HG03558 (cell line): ENCODE data around the gene MC4R.
"Not testable (repeated sequence)": the region's sequence is repeated elsewhere in the genome, so short reads cannot be mapped to it uniquely, and the experiment has no call there.

Experiments
- ATAC-seq: cut with Tn5 transposase; IDR thresholded peaks from one replicate; pipeline ENCODE4 v1.9.1; 2021; ENCODE audit warnings: moderate number of reproducible peaks; ENCODE audit not compliant: unreplicated experiment; ENCODE audit errors: extremely low read depth

The MC4R gene

DNA sequence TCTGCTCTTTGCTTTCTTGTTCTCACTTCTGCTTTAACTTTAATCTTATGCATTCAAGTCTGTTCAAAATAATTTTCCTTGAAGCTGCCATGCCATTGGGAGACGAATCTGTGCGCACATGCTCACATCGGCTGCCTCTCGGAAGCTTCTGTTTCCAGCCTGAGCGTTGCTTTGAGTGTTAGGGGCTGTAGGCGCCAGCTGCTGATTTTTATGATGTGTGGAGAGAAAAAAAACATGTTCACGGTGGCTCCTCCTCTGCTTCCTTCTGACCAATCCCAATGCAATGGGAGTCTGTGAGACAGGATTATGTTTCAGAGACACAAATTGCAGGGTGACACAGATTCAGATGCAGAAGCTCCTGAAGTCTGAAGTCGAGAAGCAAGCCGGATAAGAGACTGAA, at the start of gene MC4R:
Gene MC4R (minus strand): TSS at position 180 of the 400 bp plus-strand sequence. CDS start 426 bp downstream, outside the sequence.
- no peak for ATAC-seq

DNA sequence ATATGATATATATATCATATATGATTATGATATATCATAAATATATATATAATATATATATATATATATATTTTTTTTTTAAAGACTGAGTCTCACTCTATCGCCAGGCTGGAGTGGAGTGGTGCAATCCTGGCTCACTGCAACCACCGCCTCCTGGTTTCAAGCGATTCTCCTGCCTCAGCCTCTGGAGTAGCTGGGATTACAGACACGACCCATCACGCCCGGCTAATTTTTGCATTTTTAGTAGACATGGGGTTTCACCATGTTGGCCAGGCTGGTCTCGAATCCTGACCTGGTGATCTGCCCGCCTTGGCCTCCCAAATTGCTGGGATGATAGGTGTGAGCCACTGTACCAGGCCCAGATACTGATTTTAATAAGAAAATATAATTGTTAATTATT, 49.7 kb upstream of the MC4R start:
- not testable (repeated sequence) for ATAC-seq

DNA sequence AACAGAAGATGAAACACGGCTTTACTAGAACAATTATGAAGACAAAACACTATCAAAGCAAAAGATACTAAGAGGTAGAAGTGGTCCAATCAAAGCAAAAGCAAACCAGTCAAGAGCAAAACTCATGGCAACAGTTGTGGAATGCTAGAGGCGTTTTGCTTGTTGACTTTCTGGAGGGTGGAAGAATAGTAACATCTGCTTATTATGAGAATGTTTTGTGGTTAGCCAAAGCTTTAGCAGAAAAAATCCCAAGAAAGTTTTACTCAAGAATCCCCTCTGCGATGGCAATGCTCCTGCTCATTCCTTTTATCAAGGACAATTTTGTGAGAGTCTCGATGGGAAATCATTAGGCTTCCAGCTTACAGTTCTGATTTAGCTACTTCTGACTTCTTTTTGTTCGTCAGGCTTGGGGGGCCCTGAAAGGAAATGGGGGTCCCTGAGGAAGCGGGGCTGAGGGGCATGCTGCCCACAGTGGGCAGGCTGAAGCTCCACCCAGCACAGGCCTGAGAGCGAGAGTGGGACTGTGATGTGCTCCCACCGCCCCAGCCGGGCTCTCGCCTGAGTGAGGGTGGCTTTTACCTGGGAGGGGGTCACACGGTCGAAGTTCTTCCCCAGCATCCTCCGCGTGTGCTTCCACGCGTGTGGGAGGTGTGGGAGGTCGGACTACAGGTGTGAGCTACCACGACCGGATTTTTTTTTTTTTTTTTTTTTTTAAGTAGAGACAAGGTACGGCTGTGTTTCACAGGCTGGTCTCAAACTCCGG, 49.0 kb upstream of the MC4R start:
- no peak for ATAC-seq

DNA sequence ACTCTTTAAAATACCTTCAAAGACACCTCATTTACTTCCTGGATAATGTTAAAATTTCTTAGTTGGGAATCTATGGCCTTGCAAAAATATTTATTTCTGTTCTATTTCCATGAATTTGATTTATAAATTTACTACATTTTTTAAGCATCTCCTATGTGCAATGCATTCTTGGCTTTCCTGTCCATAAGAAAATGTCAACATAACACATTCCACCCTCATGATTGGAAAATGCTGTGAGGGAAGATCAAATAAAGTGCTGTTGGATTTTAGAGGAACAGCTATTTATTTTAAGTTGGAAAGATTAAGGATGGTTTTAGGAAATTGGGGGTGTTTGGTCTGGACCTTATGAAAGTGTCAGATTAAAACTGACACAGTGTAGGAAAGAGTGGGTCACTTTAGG, 45.4 kb upstream of the MC4R start:
- no peak for ATAC-seq

DNA sequence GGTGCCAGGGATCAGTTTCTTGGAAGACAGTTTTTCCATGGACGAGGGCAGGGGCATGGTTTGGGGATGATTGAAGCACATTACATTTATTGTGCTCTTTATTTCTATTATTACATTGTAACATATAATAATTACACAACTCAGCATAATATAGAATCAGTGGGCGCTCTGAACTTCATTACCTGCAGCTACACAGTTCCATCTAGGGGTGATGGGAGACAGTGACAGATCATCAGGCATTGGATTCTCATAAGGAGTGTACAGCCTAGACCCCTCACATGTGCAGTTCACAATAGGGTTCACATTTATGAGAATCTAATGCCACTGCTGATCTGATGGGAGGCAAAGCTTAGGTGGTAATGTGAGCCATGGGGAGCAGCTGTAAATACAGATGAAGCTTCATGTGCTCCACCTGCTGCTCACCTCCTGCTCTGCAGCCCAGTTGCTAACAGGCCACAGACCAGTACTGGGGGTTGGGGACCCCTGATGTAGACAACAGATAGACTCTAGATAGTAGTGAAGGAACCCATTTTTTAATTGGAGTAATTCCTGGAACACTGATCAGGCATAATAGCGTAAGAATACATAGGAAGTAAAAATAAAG, 41.5 kb upstream of the MC4R start:
- no peak for ATAC-seq

DNA sequence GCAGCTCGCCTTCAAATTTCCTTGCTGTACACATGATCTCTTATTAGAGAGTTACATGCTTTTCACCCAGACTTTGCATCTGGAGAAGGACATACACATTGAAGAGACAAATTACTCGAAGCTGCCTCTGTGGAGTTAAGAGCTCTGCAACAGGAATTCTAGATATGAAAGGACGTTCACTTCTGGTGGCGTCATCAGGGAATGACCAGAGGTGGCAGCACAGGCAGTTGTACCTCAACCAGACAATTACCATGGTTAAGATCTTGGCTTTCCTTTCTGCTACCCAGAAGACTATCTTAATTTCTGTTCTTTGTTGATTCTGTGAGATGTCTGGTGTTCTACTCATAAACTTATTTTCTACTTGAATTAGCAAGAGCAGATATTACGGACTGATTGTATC, 39.1 kb upstream of the MC4R start:
- ATAC-seq = no peak

DNA sequence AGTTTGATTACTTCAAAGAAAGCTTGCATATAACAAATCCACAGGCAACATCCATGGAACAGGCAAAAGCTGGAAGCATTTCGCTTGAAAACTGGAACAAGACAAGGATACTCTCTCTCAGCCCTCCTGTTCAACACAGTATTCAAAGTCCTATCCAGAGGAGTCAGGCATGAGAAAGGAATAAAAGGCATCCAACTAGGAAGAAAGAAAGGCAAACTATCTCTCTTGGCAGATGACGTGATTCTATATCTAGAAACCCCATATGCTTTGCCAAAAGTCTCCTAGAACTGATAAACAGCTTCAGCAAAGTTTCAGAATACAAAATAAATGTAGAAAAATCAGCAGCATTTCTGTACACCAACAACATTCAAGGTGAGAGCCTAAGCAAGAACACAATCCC, 34.1 kb upstream of the MC4R start:
- ATAC-seq = no peak

DNA sequence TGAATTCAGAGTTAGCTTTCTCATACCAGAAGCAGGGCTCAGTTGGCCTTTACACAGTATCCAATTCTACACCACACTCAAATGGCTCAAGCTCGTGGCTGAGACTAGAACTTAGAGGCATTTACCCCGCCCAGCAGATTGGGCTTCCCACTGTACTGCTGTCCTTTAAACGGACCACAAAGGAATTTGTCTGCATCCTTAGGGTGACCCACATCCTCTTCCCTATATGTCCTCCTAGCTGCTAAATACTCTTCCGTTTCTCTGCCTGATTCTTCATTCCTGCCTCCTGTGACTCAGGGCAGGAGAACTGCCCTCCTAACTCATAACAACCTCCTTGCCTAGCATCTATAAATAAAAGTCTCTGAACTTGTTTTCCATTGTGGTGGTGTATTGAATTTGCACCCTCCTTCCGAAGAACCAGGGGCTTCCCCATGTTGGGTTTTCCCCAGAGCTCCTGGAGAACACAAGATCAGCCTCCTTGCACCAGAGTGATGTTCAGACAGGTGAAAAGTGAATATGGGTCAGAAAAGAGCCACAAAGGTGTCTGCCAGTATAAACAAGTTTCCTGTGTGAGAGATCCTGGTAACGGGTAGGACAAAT, 32.0 kb upstream of the MC4R start:
- ATAC-seq = no peak

DNA sequence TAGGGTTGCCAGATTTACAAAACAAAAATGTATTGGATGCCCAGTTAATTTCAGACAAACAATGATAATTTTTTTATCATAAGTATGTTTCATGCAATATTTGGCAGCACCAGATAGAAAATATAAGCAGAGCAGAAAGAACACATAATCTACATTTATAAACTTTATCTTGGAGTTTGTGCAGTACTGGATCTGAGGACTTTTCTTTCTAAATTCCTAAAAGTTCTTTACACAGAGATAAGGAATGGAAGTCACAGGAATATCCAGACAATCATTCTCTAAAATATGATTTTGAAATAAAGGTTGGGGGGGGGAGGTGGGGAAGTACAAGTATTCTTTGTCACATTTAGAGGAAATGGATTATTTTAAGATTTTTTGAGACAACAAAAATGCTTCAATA, 28.8 kb upstream of the MC4R start:
- no peak for ATAC-seq

DNA sequence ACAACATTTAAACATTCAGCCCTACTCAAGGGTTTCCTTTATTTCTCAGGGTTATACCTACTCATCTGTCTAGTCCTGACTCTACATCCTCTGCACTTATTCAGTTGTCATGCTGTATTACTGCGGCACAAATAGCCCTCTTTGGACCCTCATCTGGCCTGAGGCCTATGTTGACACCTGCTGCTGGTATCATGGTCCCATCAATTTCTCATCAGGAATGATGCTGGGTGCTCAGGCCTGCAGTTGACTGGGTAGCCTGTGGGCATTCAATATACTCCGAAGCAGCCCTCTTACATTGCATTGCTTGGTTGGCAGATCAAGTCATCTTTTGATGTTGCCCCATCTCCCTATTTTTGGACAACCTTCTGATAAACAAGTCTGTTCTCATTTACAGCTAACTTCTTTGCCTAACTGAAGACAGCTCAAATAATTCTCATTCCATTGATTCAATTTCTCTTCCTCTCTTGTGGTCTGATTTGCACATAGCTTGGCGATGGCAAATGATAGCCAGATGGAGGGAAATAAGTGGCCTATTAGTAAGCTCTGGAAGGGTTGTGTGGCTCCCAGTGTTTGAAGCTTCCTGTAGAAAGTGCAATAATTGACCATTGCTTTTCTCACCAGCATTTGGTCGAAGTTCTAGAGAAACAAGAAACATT, 19.1 kb upstream of the MC4R start:
- no peak for ATAC-seq

DNA sequence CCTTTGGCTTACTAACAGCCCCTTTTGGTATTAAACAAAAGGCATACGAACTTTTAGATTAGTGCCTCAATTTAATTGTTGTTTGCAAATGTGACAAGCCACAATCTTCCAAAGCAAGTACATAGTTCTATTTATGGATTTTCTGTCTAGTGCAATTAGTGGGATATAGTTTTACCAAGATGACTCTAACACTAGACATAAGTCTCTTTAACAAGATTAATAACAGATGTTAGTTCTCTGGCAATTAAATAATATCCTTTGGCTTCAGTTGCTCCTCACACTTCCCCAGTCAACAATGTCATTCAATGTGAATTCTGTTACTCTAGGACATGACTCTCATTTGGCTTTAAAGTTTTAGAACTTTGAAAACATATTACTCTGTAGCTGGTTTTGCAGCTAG, 16.7 kb upstream of the MC4R start:
- ATAC-seq = no peak

DNA sequence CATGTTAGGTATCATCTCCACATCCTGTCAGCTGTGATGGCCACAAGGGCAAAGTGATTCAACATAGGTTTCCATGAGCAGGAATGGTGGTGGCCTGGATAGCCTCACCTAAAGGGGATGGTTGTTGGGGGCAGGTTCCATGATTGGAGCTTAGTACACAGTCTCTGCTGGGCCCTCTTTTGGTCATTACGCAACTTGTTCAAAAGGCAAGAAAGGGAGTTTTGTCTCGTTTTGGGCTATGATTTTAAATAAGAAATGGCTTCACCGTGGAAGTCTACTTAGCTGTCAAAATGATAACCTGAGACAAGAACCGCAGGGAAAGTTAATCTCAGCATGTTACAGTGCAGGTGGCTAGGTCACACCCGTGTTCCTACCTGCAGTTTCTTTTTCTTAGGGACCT, 13.1 kb upstream of the MC4R start:
- ATAC-seq = no peak

DNA sequence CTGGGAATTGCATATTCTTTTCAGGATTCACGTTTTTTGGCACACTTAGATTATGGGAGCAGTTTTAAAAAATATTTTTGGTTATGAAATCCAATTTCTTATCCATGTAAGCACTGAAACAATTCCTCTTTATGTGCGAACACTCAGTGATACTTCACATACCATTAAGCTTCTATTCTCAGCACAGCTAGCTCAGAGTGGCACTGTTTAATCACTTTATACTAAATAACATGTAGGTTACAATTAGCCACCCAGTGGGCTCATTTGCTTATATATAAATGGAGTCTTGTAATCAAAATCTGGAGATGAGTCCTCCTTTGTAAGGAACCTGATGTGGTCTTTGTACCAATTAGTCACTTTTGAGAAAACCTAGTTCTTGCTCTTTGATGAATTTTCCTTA, 11.3 kb upstream of the MC4R start:
- no peak for ATAC-seq

DNA sequence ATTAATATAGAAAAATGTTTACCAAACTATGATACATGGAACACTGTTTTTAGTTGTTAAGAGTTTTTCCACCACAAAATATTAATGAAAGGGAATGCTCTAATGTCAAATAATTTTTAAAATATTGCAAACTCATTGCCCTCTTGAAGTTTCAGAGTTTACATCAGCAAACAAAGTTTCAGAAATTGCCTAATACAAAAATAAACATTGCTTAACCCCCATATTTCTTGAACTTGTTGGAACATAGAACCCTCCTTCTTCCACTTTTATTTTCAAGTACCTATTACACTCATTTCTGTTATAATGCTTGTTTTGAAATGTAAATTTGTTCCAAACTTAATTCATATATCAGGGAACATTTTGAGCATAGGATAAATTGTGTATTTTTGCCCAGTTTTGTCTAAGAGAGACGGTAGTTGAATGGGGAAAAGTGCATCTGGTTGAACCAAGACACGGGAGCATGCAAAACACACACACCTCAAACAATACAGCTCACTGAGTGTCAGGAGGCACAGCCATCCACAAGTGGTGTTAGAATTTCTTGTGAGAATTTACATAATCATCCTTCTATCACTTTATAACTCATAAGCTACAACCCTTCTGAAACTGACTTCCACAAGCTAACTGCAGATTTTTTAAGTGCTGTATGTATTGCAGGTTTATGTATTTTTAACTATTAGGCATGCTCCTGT, 5.3 kb upstream of the MC4R start:
- no peak for ATAC-seq

DNA sequence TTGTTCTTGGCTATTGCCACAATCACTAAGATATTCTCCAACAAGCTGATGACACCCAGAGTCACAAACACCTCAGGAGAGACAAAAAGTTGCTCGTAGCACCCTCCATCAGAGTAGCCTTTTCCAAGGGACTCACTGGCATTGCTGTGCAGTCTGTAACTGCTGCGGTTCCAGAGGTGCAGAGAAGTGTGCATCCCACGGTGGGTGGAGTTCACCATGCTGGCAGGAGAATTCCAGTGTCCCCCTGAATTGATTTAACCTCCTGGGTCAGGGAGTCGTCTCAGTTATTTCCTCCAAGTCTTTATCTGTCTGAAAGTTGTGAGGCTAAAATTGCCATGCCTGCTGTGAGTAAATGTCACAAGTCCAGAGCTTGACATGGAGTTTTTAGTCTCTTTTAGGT, 443 bp downstream of the MC4R start:
- no peak for ATAC-seq

DNA sequence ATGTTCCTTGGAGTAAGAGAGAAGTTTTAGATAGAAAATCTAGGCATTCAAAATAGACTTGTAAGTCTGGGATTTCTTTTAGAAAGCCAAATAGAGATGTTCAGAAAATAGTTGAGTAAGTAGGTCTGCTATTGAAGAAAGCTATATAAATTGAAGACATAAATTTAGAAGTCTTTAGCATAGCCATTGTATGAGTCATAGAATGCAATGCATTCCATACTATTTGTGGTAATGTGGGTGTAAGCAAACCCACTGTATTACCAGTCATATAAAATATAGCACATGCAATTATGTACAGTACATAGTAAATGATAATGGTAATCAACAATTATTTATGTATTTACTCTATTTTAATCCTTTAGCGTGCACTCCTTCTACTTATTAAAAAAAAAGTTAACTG, 14.1 kb downstream of the MC4R start:
- no peak for ATAC-seq

DNA sequence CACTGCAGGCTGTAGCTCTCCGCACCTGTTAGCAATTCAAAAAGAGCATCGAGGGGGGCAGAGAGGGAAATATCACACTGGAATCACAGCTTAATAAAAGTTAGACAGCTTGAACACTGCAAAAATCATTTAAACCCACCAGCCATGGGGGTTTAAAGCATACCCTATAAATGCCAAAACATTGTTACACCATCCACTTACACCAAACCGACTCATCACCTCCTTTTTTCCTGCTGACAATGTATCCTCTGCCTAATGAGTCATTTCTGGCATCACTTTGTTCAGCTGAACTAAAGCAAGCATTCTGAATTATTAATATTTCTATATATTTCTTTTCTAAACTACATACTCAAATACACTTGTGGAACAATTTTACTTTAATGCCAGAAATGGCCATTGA, 21.6 kb downstream of the MC4R start:
- ATAC-seq = no peak

DNA sequence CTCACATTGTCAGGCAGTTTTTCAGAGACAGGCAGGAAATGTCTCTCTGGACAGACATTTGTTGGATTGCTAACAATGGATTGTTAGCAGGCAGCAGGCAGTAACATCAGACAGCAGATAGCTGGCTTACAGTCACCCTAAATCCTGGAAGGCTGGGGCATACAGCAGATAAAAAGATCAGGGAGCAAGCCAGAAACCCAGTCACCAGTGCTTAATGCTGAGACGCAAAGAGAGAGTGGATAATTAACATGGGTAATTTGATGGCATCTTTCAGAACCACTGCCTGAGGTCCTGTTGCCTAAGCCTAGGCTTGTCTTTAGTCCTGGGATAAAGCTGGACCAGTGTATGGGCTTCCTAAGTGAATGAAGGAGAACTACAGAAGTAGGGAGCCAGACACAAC, 22.4 kb downstream of the MC4R start:
- no peak for ATAC-seq

DNA sequence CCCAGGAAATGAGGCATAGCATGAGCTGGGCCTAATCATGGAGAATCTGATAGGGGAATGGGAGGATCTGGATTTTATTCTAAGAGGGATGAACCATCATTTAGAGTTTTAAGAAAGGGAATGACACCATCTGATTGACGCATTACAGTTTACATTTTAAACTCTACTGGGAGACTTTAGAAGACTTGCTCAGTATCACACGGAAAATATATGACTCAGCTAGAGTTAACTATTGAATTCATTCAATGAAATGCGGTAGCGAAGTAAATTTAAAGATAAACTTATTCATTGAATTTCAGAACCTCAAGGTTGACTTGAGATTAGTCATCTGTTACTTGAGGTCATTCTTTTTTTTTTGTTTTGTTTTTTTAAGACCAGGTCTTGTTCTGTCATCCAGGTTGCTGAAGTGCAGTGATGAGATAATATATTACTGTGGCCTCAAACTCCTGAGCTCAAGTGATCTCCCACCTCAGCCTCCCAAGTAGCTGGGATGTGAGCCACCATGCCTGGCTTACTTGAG, 25.0 kb downstream of the MC4R start:
- ATAC-seq = no peak

DNA sequence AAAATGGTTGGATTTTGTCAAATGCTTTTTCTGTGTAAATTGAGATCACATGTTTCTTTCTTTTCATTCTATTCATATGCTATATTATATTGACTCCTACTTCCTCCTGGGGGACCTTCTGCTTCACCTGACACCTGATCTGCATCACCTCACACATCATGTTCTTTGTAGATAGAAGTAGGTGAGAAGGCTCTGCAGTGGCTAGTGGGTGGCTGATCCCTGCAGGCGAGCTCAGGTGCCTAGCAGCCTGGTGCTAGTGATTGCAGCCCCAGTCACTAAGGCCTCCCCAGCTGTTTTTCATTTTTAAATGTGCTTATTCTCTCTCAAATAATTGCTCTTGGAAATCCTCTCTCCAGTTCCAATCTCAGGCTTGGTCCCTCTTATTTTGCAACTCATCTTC, 33.6 kb downstream of the MC4R start:
- no peak for ATAC-seq

DNA sequence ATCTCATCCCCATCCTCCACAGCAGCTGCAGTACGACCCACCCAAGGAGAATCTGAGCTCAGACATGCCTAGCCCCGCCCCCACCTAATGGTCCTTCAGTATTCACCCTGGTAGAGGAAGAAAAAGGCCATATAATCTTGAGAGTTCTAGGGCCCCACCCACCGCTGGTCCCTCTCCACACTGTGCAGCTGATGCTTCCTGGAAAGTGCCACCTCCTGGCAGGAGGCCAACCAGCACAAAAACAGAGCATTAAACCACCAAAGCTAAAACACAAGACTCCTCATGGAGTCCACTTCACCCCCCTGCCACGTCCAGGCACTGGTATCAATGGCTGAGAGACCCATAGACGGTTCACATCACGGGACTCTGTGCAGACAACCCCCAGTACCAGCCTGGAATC, 40.7 kb downstream of the MC4R start:
- no peak for ATAC-seq
